ENCODE measurements around the gene SRD5A3. TPM values are rescaled to one million over a fixed set of nuclear protein-coding genes. Genes with fewer than 3 reads are reported as not detected.

The SRD5A3 gene
- total RNA-seq, 1 donor from 2014 or later: 22.7 TPM

- Histone ChIP-seq H3K79me2 (ENCODE audit: low read depth) (peaks cover 4% of the 10 kb centered on the region), H2AFZ (replicated peaks) (no peak overlapping the region), H3F3A (ENCODE audit: low read depth) (peaks cover 61% of the 10 kb centered on the region), H4K20me1 (ENCODE audit: low read depth) (no peaks in the 10 kb centered on the region), H3K27ac (no peak overlapping the region), H3K9me3 (ENCODE audit: low read depth) (no peaks in the 10 kb centered on the region), H3K27me3 (peaks cover 13% of the 10 kb centered on the region), H3K4me2 (no peak overlapping the region), H3K36me3 (no peaks in the 10 kb centered on the region), H3K4me1 (peaks cover 37% of the 10 kb centered on the region), H3K9ac (no peak overlapping the region), H3K4me3 (no peak overlapping the region)
- H3K4me3 Mint-ChIP-seq: no peak overlapping the region
- peaks cover 11% of the 10 kb centered on the region for H3K27me3 Mint-ChIP-seq (ENCODE audit: insufficient read depth, low read depth)
- DNase-seq (ENCODE audit: low spot score): no peak
- H3K9me3 Mint-ChIP-seq: no peaks in the 10 kb centered on the region
- TF ChIP-seq EZH2phosphoT487 (IDR thresholded peaks at IDR 0.05) (no peak), CTCF (IDR thresholded peaks at IDR 0.05) (peak; percentile 28), EZH2 (IDR thresholded peaks at IDR 0.05) (no peak)
- no peaks in the 10 kb centered on the region for H3K36me3 Mint-ChIP-seq
- H3K27ac Mint-ChIP-seq: no peak overlapping the region
- peaks cover 8% of the 10 kb centered on the region for H3K4me1 Mint-ChIP-seq
Measured at GRCh38 chr4:55343887-55344286, 2.2 kb upstream of the SRD5A3 start.

- Mint-ChIP-seq H3K27ac (no peak overlapping the region), H3K4me1 (peaks cover 8% of the 10 kb centered on the region), H3K4me3 (no peak overlapping the region), H3K27me3 (ENCODE audit: insufficient read depth, low read depth) (peaks cover 8% of the 10 kb centered on the region), H3K36me3 (no peaks in the 10 kb centered on the region), H3K9me3 (no peaks in the 10 kb centered on the region)
- H3F3A ChIP-seq (ENCODE audit: low read depth): peaks cover 52% of the 10 kb centered on the region
- TF ChIP-seq CTCF (IDR thresholded peaks at IDR 0.05): no peak
- no peak for TF ChIP-seq EZH2phosphoT487 (IDR thresholded peaks at IDR 0.05)
- TF ChIP-seq EZH2 (IDR thresholded peaks at IDR 0.05): no peak
- no peak overlapping the region for H3K27ac ChIP-seq
- H3K27me3 ChIP-seq: peaks cover 13% of the 10 kb centered on the region
- no peak overlapping the region for H2AFZ ChIP-seq (replicated peaks)
- H3K9ac ChIP-seq: no peak overlapping the region
- peaks cover 13% of the 10 kb centered on the region for H3K79me2 ChIP-seq (ENCODE audit: low read depth)
- H3K9me3 ChIP-seq (ENCODE audit: low read depth): no peaks in the 10 kb centered on the region
- no peaks in the 10 kb centered on the region for H4K20me1 ChIP-seq (ENCODE audit: low read depth)
- peak; percentile 39 for DNase-seq (ENCODE audit: low spot score)
- H3K4me1 ChIP-seq: peaks cover 29% of the 10 kb centered on the region
- H3K36me3 ChIP-seq: no peaks in the 10 kb centered on the region
- peak overlapping the region; percentile 88 for H3K4me3 ChIP-seq
- H3K4me2 ChIP-seq: no peak overlapping the region
Measured at GRCh38 chr4:55345054-55345453, 988 bp upstream of the SRD5A3 start.

- Histone ChIP-seq H3K36me3 (no peaks in the 10 kb centered on the region), H3K4me3 (peak overlapping the region; percentile 88), H3K79me2 (ENCODE audit: low read depth) (peaks cover 13% of the 10 kb centered on the region), H3K4me1 (peaks cover 16% of the 10 kb centered on the region), H3K9me3 (ENCODE audit: low read depth) (no peaks in the 10 kb centered on the region), H2AFZ (replicated peaks) (peak overlapping the region; percentile 97), H4K20me1 (ENCODE audit: low read depth) (no peaks in the 10 kb centered on the region), H3K9ac (no peak overlapping the region), H3F3A (ENCODE audit: low read depth) (peaks cover 40% of the 10 kb centered on the region), H3K27ac (no peak overlapping the region), H3K4me2 (peak overlapping the region; percentile 93), H3K27me3 (peaks cover 13% of the 10 kb centered on the region)
- H3K9me3 Mint-ChIP-seq: no peaks in the 10 kb centered on the region
- peaks cover 5% of the 10 kb centered on the region for H3K36me3 Mint-ChIP-seq
- H3K27ac Mint-ChIP-seq: peak overlapping the region; percentile 1
- peaks cover 10% of the 10 kb centered on the region for H3K27me3 Mint-ChIP-seq (ENCODE audit: insufficient read depth, low read depth)
- no peak for DNase-seq (ENCODE audit: low spot score)
- H3K4me3 Mint-ChIP-seq: peak overlapping the region; percentile 88
- no peak for TF ChIP-seq CTCF (IDR thresholded peaks at IDR 0.05)
- TF ChIP-seq EZH2phosphoT487 (IDR thresholded peaks at IDR 0.05): no peak
- TF ChIP-seq EZH2 (IDR thresholded peaks at IDR 0.05): no peak
- peaks cover 8% of the 10 kb centered on the region for H3K4me1 Mint-ChIP-seq
Measured at GRCh38 chr4:55346851-55347255, 811 bp downstream of the SRD5A3 start.
